Left lung (tissue), 10 donors: Measurements from ENCODE around the gene BAIAP3. TPM values are rescaled to one million over a fixed set of nuclear protein-coding genes. Genes with fewer than 3 reads are reported as not detected.

ENCODE experiments used
- ATAC-seq: fragments of 200-7000 bp; cut with Tn5 transposase; one replicate; pipeline ENCODE4 v1.9.1; 2020; ENCODE audit warnings: moderate library complexity
- DNase-seq, 4 donors: peaks; one replicate each; pipeline ENCODE4 v3.0.0-alpha.2; 2013 to 2020
- H3K27ac ChIP-seq, 2 donors: fragments of 200-600 bp; sonication (generic) in 1 of 2; one replicate each; pipeline versions ENCODE4 v1.5.0 to v1.8.0; 2020 to 2021
- H3K27me3 ChIP-seq, 2 donors: fragments of 200-600 bp; sonication (generic) in 1 of 2; one replicate each; pipeline versions ENCODE4 v1.5.0 to v1.8.0; 2020 to 2021
- H3K36me3 ChIP-seq, 2 donors: fragments of 200-600 bp; sonication (generic) in 1 of 2; one replicate each; pipeline versions ENCODE4 v1.5.0 to v1.8.0; 2020 to 2021
- H3K4me1 ChIP-seq, 2 donors: fragments of 200-600 bp; one replicate each; pipeline ENCODE4 v1.8.0; 2021
- H3K4me3 ChIP-seq, 2 donors: fragments of 200-600 bp; sonication (generic) in 1 of 2; one replicate each; pipeline versions ENCODE4 v1.5.0 to v1.8.0; 2020 to 2021; ENCODE audit warnings: mild to moderate bottlenecking in 1 of 2
- H3K9me3 ChIP-seq, 2 donors: fragments of 200-600 bp; sonication (generic) in 1 of 2; one replicate each; pipeline versions ENCODE4 v1.5.0 to v1.8.0; 2020 to 2021
- CTCF ChIP-seq, 2 donors: fragments of 200-600 bp; sonication (generic) in 1 of 2; IDR thresholded peaks; one replicate each; pipeline versions ENCODE4 v1.5.0 to v1.8.0; 2021; ENCODE audit warnings: antibody characterized with exemption in 2 of 2
- intact Hi-C, 2 donors: fragments of 100-400 bp; cut with DNase I; formaldehyde crosslinking; loops; one replicate each; pipeline versions ENCODE4 v1.11.2 to v1.14.2; 2022
- polyA plus RNA-seq, 6 donors: library from polyadenylated mRNA; unstranded; fragments of 120-200 nt; gene quantifications; one replicate each; pipeline ENCODE4 v1.2.1, GENCODE V29; 2013; ENCODE audit not compliant: insufficient read length in 6 of 6
- total RNA-seq, 2 donors: library from RNA; stranded (reverse); fragmentation: NEBNext Ultra II Directional; extraction: Animal tissue kit (Norgen Biotek cat#: 25700); gene quantifications; one replicate each; pipeline ENCODE4 v1.2.1, GENCODE V29; 2021
- donor health status: DM: no; HTN: yes; CAD: no.
- donor health status: DM: no; HTN: no; CAD: no.

The BAIAP3 gene
- total and polyA plus RNA-seq, 8 donors, result 1.4 to 8.3 (median 4.2) TPM

GRCh38 chr16:1323296-1324239 is 9.9 kb upstream of the BAIAP3 start:
- Histone ChIP-seq H3K36me3 (peaks cover 0 to 90% of the 10 kb centered on the region in 2 donors), H3K4me3 (no peak overlapping the region), H3K4me1 (no peaks in the 10 kb centered on the region), H3K27ac (no peak overlapping the region), H3K9me3 (no peaks in the 10 kb centered on the region), H3K27me3 (no peaks in the 10 kb centered on the region)
- no peak for TF ChIP-seq CTCF (IDR thresholded peaks at IDR 0.05)
- ATAC-seq, result no peak
- DNase-seq, result peak in 1 of 4 donors; percentile 67
- intact Hi-C loops, result no loop called here

DNA sequence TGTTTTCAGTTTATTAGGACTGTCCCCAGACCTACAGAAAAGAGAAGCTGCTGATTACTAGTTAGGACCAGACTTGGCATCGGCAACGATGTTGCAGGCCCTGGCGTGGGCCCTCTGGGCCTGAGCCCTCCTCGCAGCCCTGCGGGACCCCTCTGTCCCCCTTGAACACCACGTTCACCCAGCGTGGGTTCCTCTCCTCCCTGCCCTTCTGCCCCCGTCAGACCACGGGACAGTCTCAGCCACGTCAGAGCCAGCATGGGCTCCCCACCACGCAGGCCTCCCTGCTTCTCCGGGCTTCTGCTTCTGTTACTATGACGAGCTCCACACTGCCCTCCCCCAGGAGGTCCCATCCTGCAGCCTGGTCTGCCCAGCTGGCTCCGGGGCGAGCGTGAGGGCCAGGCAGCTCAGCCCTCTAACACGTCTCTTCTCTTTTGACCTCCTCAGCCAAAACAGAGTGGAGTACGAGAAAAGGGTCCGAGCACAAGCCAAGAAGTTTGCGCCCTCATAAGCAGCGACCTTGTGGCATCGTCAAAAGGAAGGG is 9.1 kb upstream of the BAIAP3 start:
- Histone ChIP-seq H3K27ac (no peak overlapping the region), H3K4me1 (no peaks in the 10 kb centered on the region), H3K27me3 (no peaks in the 10 kb centered on the region), H3K9me3 (no peaks in the 10 kb centered on the region), H3K4me3 (no peak overlapping the region), H3K36me3 (peaks cover 0 to 82% of the 10 kb centered on the region in 2 donors)
- DNase-seq, result no peak
- TF ChIP-seq CTCF (IDR thresholded peaks at IDR 0.05), result no peak
- intact Hi-C loops, result no loop called here
- no peak for ATAC-seq

GRCh38 chr16:1325261-1325660 is 8.2 kb upstream of the BAIAP3 start:
- H3K27ac ChIP-seq, result no peak overlapping the region
- H3K4me1 ChIP-seq, result no peaks in the 10 kb centered on the region
- ATAC-seq (no peak), DNase-seq (no peak)
- intact Hi-C loops, result no loop called here
- H3K9me3 ChIP-seq, result peaks cover 0 to 3% of the 10 kb centered on the region in 2 donors
- no peak overlapping the region for H3K4me3 ChIP-seq
- H3K27me3 ChIP-seq, result no peaks in the 10 kb centered on the region
- peaks cover 0 to 73% of the 10 kb centered on the region in 2 donors for H3K36me3 ChIP-seq
- no peak for TF ChIP-seq CTCF (IDR thresholded peaks at IDR 0.05)

- H3K9me3 ChIP-seq, result peaks cover 0 to 8% of the 10 kb centered on the region in 2 donors
- TF ChIP-seq CTCF (IDR thresholded peaks at IDR 0.05), result no peak
- H3K27ac ChIP-seq, result no peak overlapping the region
- peaks cover 0 to 67% of the 10 kb centered on the region in 2 donors for H3K36me3 ChIP-seq
- no peak overlapping the region for H3K4me3 ChIP-seq
- no peaks in the 10 kb centered on the region for H3K4me1 ChIP-seq
- ATAC-seq (no peak), DNase-seq (no peak)
- H3K27me3 ChIP-seq, result peaks cover 0 to 5% of the 10 kb centered on the region in 2 donors
- intact Hi-C loops, result no loop called here
These were observed 7.6 kb upstream of the BAIAP3 start for GRCh38 chr16:1325673-1326371.

GRCh38 chr16:1326391-1326790 is 7.1 kb upstream of the BAIAP3 start:
- intact Hi-C loops, result no loop called here
- Histone ChIP-seq H3K27me3 (peaks cover 0 to 10% of the 10 kb centered on the region in 2 donors), H3K9me3 (peaks cover 0 to 9% of the 10 kb centered on the region in 2 donors), H3K4me1 (peaks cover 0 to 5% of the 10 kb centered on the region in 2 donors), H3K4me3 (no peak overlapping the region), H3K36me3 (peaks cover 0 to 61% of the 10 kb centered on the region in 2 donors), H3K27ac (no peak overlapping the region)
- DNase-seq (no peak), ATAC-seq (no peak)
- TF ChIP-seq CTCF (IDR thresholded peaks at IDR 0.05), result no peak
